H1 (cell line): Measurements from ENCODE around the gene CD300A. TPM values are rescaled to one million over a fixed set of nuclear protein-coding genes. Genes with fewer than 3 reads are reported as not detected.

Experiments
- CTCF ChIA-PET: fragments of 300-600 bp; sonication (Branson Sonifier 250); formaldehyde crosslinking; loops from one replicate; lab custom pipeline; 2021; ENCODE audit not compliant: partially characterized antibody; lab: Charles Lee
- POLR2A ChIA-PET: fragments of 300-600 bp; sonication (Branson Sonifier 250); formaldehyde crosslinking; loops from one replicate; lab custom pipeline; 2021; ENCODE audit warnings: inconsistent platforms; ENCODE audit not compliant: partially characterized antibody; lab: Charles Lee
- DNase-seq, 2 experiments: peaks; one replicate each; pipeline versions ENCODE4 v3.0.0 to v3.0.0-alpha.2; 2010 to 2022; ENCODE audit warnings: low spot score in 2 of 2, low read depth in 1 of 2, mixed read lengths in 1 of 2
- FAIRE-seq: peaks from 2 replicates; lab custom pipeline; 2011; peaks lifted over from hg19 to GRCh38; lab: Jason Lieb, UNC
- H2AFZ ChIP-seq: 2 replicates; pipeline ENCODE4 v1.8.1; 2012; ENCODE audit warnings: low read length, inconsistent platforms
- H2AK5ac ChIP-seq: 2 replicates; pipeline ENCODE4 v1.6.1; 2013; ENCODE audit warnings: low read depth, low read length
- H2BK120ac ChIP-seq: replicated peaks from 2 replicates; pipeline ENCODE3; 2013; ENCODE audit warnings: low read depth, low read length, inconsistent platforms
- H2BK12ac ChIP-seq: 2 replicates; pipeline ENCODE4 v1.6.1; 2013; ENCODE audit warnings: low read depth, low read length
- H2BK15ac ChIP-seq: 2 replicates; pipeline ENCODE4 v1.6.1; 2013; ENCODE audit warnings: low read length
- H2BK20ac ChIP-seq: 2 replicates; pipeline ENCODE4 v1.6.1; 2013; ENCODE audit warnings: low read length
- H2BK5ac ChIP-seq: 2 replicates; pipeline ENCODE4 v1.6.1; 2013; ENCODE audit warnings: low read depth, low read length
- H3K14ac ChIP-seq: 2 replicates; pipeline ENCODE4 v1.6.1; 2013; ENCODE audit warnings: inconsistent platforms; ENCODE audit not compliant: insufficient read length
- H3K18ac ChIP-seq: 2 replicates; pipeline ENCODE4 v1.6.1; 2013; ENCODE audit warnings: low read length; ENCODE audit errors: extremely low read depth
- H3K23ac ChIP-seq: 2 replicates; pipeline ENCODE4 v1.6.1; 2013; ENCODE audit warnings: inconsistent platforms; ENCODE audit not compliant: insufficient read length
- H3K23me2 ChIP-seq: 2 replicates; pipeline ENCODE4 v1.6.1; 2013; ENCODE audit warnings: low read depth, low read length
- H3K27ac ChIP-seq: 2 replicates; pipeline ENCODE4 v1.6.1; 2011; ENCODE audit warnings: low read depth, low read length, inconsistent platforms
- H3K27me3 ChIP-seq, 4 experiments: replicated peaks in 1 of 4; 1 replicate in 1 of 4; 2 replicates in 3 of 4; pipeline versions ENCODE4 v1.6.1 to v1.8.1; 2011 to 2013; ENCODE audit warnings: low read length in 3 of 4, mild to moderate bottlenecking in 3 of 4, inconsistent platforms in 2 of 4, mixed read lengths in 2 of 4, moderate library complexity in 1 of 4; ENCODE audit not compliant: control insufficient read depth in 3 of 4, insufficient read depth in 3 of 4; ENCODE audit errors: extremely low read depth in 1 of 4
- H3K36me3 ChIP-seq, 4 experiments: 2 replicates each; pipeline versions ENCODE4 v1.6.1 to v1.8.1; 2011 to 2013; ENCODE audit warnings: mild to moderate bottlenecking in 4 of 4, low read length in 3 of 4, moderate library complexity in 2 of 4, control low read depth in 1 of 4, inconsistent platforms in 1 of 4; ENCODE audit not compliant: insufficient read depth in 4 of 4, control insufficient read depth in 2 of 4
- H3K4ac ChIP-seq: replicated peaks from 2 replicates; pipeline ENCODE3; 2013; ENCODE audit warnings: low read length, low read depth, mixed read lengths, inconsistent platforms; ENCODE audit not compliant: insufficient read length
- H3K4me1 ChIP-seq, 4 experiments: replicated peaks in 1 of 4; 1 replicate in 1 of 4; 2 replicates in 3 of 4; pipeline versions ENCODE4 v1.6.1 to v1.8.1; 2011 to 2013; ENCODE audit warnings: low read length in 3 of 4, inconsistent platforms in 2 of 4, mixed read lengths in 1 of 4; ENCODE audit not compliant: insufficient read depth in 4 of 4, control insufficient read depth in 3 of 4
- H3K4me2 ChIP-seq, 2 experiments: 2 replicates each; pipeline versions ENCODE4 v1.6.1 to v1.8.1; 2011 to 2013; ENCODE audit warnings: low read depth in 2 of 2, low read length in 2 of 2, control low read depth in 1 of 2, inconsistent platforms in 1 of 2, mild to moderate bottlenecking in 1 of 2; ENCODE audit not compliant: insufficient read depth in 1 of 2
- H3K4me3 ChIP-seq, 4 experiments: fragments of 200-600, 300-600 bp in 1 of 4; sonication (generic), shearing (Covaris generic), sonication (Bioruptor Twin) in 1 of 4; 2 replicates each; pipeline versions ENCODE4 v1.5.1 to v1.8.1; 2011 to 2016; ENCODE audit warnings: low read length in 4 of 4, low read depth in 3 of 4, control low read depth in 2 of 4, inconsistent platforms in 2 of 4, mild to moderate bottlenecking in 2 of 4, mixed read lengths in 1 of 4, moderate library complexity in 1 of 4; ENCODE audit not compliant: insufficient read depth in 2 of 4; ENCODE audit errors: extremely low read depth in 1 of 4
- H3K56ac ChIP-seq: replicated peaks from 2 replicates; pipeline ENCODE3; 2013; ENCODE audit warnings: low read depth, mild to moderate bottlenecking, mixed read lengths, low read length, inconsistent platforms; ENCODE audit not compliant: insufficient read length
- H3K79me1 ChIP-seq: 2 replicates; pipeline ENCODE4 v1.6.1; 2013; ENCODE audit warnings: low read depth, low read length, control low read depth
- H3K79me2 ChIP-seq, 2 experiments: 2 replicates each; pipeline versions ENCODE4 v1.6.1 to v1.8.1; 2012 to 2013; ENCODE audit warnings: low read length in 2 of 2, mild to moderate bottlenecking in 2 of 2, inconsistent platforms in 1 of 2; ENCODE audit not compliant: insufficient read depth in 2 of 2, control insufficient read depth in 1 of 2
- H3K9ac ChIP-seq, 4 experiments: replicated peaks in 1 of 4; 1 replicate in 1 of 4; 2 replicates in 3 of 4; pipeline versions ENCODE4 v1.6.1 to v1.8.1; 2011 to 2013; ENCODE audit warnings: low read depth in 3 of 4, low read length in 3 of 4, control low read depth in 2 of 4, mild to moderate bottlenecking in 2 of 4, moderate library complexity in 2 of 4, inconsistent platforms in 1 of 4; ENCODE audit errors: extremely low read depth in 1 of 4
- H3K9me3 ChIP-seq, 2 experiments: 2 replicates each; pipeline versions ENCODE4 v1.6.1 to v1.8.1; 2012 to 2013; ENCODE audit warnings: mild to moderate bottlenecking in 2 of 2, moderate library complexity in 2 of 2, control low read depth in 1 of 2, inconsistent platforms in 1 of 2, low read depth in 1 of 2, low read length in 1 of 2, mixed read lengths in 1 of 2; ENCODE audit not compliant: insufficient read depth in 2 of 2
- H4K20me1 ChIP-seq, 2 experiments: replicated peaks in 1 of 2; 2 replicates each; pipeline versions ENCODE3 to v1.8.1; 2011 to 2013; ENCODE audit warnings: inconsistent platforms in 2 of 2, low read length in 2 of 2, mild to moderate bottlenecking in 1 of 2; ENCODE audit not compliant: insufficient read depth in 2 of 2, control insufficient read depth in 1 of 2
- H4K5ac ChIP-seq: 2 replicates; pipeline ENCODE4 v1.6.1; 2013; ENCODE audit warnings: low read length, low read depth, mixed read lengths, inconsistent platforms; ENCODE audit not compliant: insufficient read length
- H4K8ac ChIP-seq: 2 replicates; pipeline ENCODE4 v1.8.0; 2013; ENCODE audit warnings: mild to moderate bottlenecking, moderate library complexity, low read length, inconsistent platforms; ENCODE audit not compliant: insufficient read depth; ENCODE audit errors: extremely low read depth
- H4K91ac ChIP-seq: replicated peaks from 2 replicates; pipeline ENCODE3; 2013; ENCODE audit warnings: low read length, mixed read lengths, inconsistent platforms; ENCODE audit not compliant: insufficient read length
- ASH2L ChIP-seq: fragments of 200-600, 300-600 bp; sonication (generic); IDR thresholded peaks from one replicate; pipeline ENCODE4 v1.7.1; 2017; ENCODE audit warnings: low read length
- E2F6 ChIP-seq: IDR thresholded peaks from 2 replicates; pipeline ENCODE4 v1.6.1; 2012; ENCODE audit warnings: inconsistent platforms
- GABPA ChIP-seq: IDR thresholded peaks from 2 replicates; pipeline ENCODE4 v1.6.1; 2011; ENCODE audit warnings: mild to moderate bottlenecking, low read length, moderate library complexity, borderline replicate concordance; ENCODE audit not compliant: insufficient read depth
- SIRT6 ChIP-seq: IDR thresholded peaks from one replicate; pipeline ENCODE4 v1.7.1; 2012; ENCODE audit warnings: low read length, inconsistent platforms
- WGBS, 2 experiments: shearing (Covaris generic) in 1 of 2; methylation state at CpG; one replicate each; pipeline versions ENCODE4 v1.1.6 to v1.1.7; 2013 to 2015; ENCODE audit warnings: low lambda C conversion rate in 2 of 2, mixed read lengths in 2 of 2, inconsistent platforms in 1 of 2, low coverage in 1 of 2, missing lambda C conversion rate in 1 of 2; ENCODE audit not compliant: insufficient replicate concordance in 2 of 2, insufficient coverage in 1 of 2, insufficient read length in 1 of 2; ENCODE audit errors: extremely low coverage in 1 of 2, missing lambda C conversion rate in 1 of 2; 5-methylcytosine and 5-hydroxymethylcytosine counted together
- polyA plus RNA-seq, 7 experiments: library from polyadenylated mRNA; depleted of rRNA in 3 of 7; stranded (reverse) in 5 of 7; unstranded in 2 of 7; fragments of >200 nt in 5 of 7; fragments of 200-250 nt in 2 of 7; gene quantifications; 1 replicate in 5 of 7; 2 replicates in 1 of 7; 4 replicates in 1 of 7; pipeline versions ENCODE4 v1.2.1 to v1.2.3, GENCODE V29; 2011 to 2013; ENCODE audit warnings: missing spikeins in 2 of 7, mixed read lengths in 2 of 7
- total RNA-seq: library from RNA; stranded (reverse); fragmentation: NEBNext Ultra II Directional; extraction: Animal tissue kit (Norgen Biotek cat#: 25700); gene quantifications from 2 replicates; pipeline ENCODE4 v1.2.1, GENCODE V29; 2021

Gene CD300A
- total and polyA plus RNA-seq, 2 of the 8 experiments (the other 6 are each of a cell fraction or from before 2014, with no cell fraction given) = 0.52 to 1.3 TPM

DNA sequence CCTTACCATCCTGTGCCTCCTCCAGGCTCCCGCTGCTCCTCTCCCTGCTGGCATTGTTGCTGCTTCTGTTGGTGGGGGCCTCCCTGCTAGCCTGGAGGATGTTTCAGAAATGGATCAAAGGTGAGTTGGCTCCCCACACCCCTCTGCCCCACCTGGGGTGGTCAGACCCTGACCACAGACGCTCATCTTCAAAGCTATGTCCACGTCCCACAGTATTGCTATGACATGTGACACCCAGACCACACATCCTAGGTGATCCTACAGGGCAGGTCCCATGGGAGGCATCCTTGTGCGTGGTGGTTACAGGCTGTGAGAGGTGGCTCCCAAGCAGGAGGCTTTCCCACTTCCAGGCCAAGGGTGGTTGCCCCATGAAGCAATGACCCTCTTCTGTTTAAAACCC lies 11.0 kb downstream of the CD300A start:
- Histone ChIP-seq H3K4me1 (no peaks in the 10 kb centered on the region), H2BK12ac (no peak overlapping the region), H3K79me2 (no peaks in the 10 kb centered on the region), H3K4me2 (no peak overlapping the region), H2BK15ac (no peak overlapping the region), H3K27me3 (no peaks in the 10 kb centered on the region; a peak in 1 of 7 replicates), H2BK120ac (no peak overlapping the region), H3K4me3 (no peak overlapping the region), H4K5ac (no peak overlapping the region), H3K56ac (no peak overlapping the region), H4K91ac (no peak overlapping the region), H2AK5ac (no peak overlapping the region), H3K23ac (no peak overlapping the region), H3K4ac (no peak overlapping the region), H3K23me2 (no peaks in the 10 kb centered on the region), H3K79me1 (no peaks in the 10 kb centered on the region), H3K9me3 (peaks cover 7 to 13% of the 10 kb centered on the region in 2 experiments; a peak in 2 of 4 replicates), H2BK5ac (no peak overlapping the region), H4K8ac (no peak overlapping the region), H3K18ac (no peak overlapping the region), H3K14ac (no peak overlapping the region), H2AFZ (no peak overlapping the region), H3K9ac (no peak overlapping the region), H3K36me3 (no peaks in the 10 kb centered on the region), H4K20me1 (no peaks in the 10 kb centered on the region), H2BK20ac (no peak overlapping the region), H3K27ac (no peak overlapping the region)
- ChIA-PET CTCF (interaction anchor here (1.1 to 2.4 kb wide), 7 partner anchors 16 to 109 kb away, joined by 3 to 12 read pairs (median 5); partner anchors contain the start of gene GPR142), POLR2A (no interaction called here)
- FAIRE-seq = no peak
- WGBS, 2 experiments = 90% methylated on average over 4 of the region's 4 CpGs; no CpG with 5 or more reads in 1 of the 2 experiments
- DNase-seq = no peak
- no peak for TF ChIP-seq E2F6
- TF ChIP-seq ASH2L = no peak
- no peak for TF ChIP-seq GABPA
- TF ChIP-seq SIRT6 = no peak
